Endothelial cell of umbilical vein (primary cell): ENCODE data around the gene TRIM47.

ENCODE experiments used
- EZH2 ChIP-seq: IDR thresholded peaks from 2 replicates; pipeline ENCODE4 v1.6.1; 2012; ENCODE audit warnings: borderline replicate concordance, low read depth, mild to moderate bottlenecking, moderate library complexity, low read length, inconsistent platforms; ENCODE audit not compliant: severe bottlenecking
- JUN ChIP-seq: IDR thresholded peaks from 2 replicates; pipeline ENCODE4 v1.6.1; 2011; ENCODE audit warnings: borderline replicate concordance, low read depth; ENCODE audit not compliant: insufficient read length, insufficient read depth
- POLR2A ChIP-seq: IDR thresholded peaks from 2 replicates; pipeline ENCODE4 v1.6.1; 2012; ENCODE audit warnings: low read depth, mild to moderate bottlenecking, control low read depth, low read length
- POLR2AphosphoS5 ChIP-seq: IDR thresholded peaks from 2 replicates; pipeline ENCODE4 v1.6.1; 2012; ENCODE audit warnings: low read depth, mild to moderate bottlenecking, control low read depth, low read length, moderate library complexity; ENCODE audit not compliant: insufficient read depth
- TF ChIP-seq, protein P1 (sequence below), 2 donors: IDR thresholded peaks; 1 replicate in 1 of 2; 2 replicates in 1 of 2; pipeline ENCODE4 v1.5.1; 2011; ENCODE audit warnings: low read length in 2 of 2, mild to moderate bottlenecking in 2 of 2, moderate library complexity in 2 of 2, control low read depth in 1 of 2, inconsistent platforms in 1 of 2, low read depth in 1 of 2; ENCODE audit not compliant: insufficient read depth in 1 of 2; ENCODE audit errors: extremely low read depth in 1 of 2
- TF ChIP-seq, protein P2 (sequence below): IDR thresholded peaks from 2 replicates; pipeline ENCODE4 v1.6.1; 2011; ENCODE audit not compliant: insufficient read depth, insufficient read length

- TF ChIP-seq EZH2 (no peak), POLR2A (no peak), JUN (no peak), POLR2AphosphoS5 (no peak)
- TF ChIP-seq, protein P1, sequence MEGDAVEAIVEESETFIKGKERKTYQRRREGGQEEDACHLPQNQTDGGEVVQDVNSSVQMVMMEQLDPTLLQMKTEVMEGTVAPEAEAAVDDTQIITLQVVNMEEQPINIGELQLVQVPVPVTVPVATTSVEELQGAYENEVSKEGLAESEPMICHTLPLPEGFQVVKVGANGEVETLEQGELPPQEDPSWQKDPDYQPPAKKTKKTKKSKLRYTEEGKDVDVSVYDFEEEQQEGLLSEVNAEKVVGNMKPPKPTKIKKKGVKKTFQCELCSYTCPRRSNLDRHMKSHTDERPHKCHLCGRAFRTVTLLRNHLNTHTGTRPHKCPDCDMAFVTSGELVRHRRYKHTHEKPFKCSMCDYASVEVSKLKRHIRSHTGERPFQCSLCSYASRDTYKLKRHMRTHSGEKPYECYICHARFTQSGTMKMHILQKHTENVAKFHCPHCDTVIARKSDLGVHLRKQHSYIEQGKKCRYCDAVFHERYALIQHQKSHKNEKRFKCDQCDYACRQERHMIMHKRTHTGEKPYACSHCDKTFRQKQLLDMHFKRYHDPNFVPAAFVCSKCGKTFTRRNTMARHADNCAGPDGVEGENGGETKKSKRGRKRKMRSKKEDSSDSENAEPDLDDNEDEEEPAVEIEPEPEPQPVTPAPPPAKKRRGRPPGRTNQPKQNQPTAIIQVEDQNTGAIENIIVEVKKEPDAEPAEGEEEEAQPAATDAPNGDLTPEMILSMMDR (IDR thresholded peaks at IDR 0.05; ENCODE audit: extremely low read depth in 1 of 2, insufficient read depth in 1 of 2, low read depth in 1 of 2, low read length in 2 of 2): no peak
- TF ChIP-seq, protein P2, sequence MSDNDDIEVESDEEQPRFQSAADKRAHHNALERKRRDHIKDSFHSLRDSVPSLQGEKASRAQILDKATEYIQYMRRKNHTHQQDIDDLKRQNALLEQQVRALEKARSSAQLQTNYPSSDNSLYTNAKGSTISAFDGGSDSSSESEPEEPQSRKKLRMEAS: no peak
These were observed 38.9 kb upstream of the TRIM47 start for GRCh38 chr17:75917141-75917916.
